HG02973 (cell line): ENCODE measurements around the gene MCU.

ENCODE experiments used
- ATAC-seq: cut with Tn5 transposase; IDR thresholded peaks from one replicate; pipeline ENCODE4 v1.9.1; 2021; ENCODE audit warnings: moderate library complexity; ENCODE audit not compliant: unreplicated experiment

Gene MCU

DNA sequence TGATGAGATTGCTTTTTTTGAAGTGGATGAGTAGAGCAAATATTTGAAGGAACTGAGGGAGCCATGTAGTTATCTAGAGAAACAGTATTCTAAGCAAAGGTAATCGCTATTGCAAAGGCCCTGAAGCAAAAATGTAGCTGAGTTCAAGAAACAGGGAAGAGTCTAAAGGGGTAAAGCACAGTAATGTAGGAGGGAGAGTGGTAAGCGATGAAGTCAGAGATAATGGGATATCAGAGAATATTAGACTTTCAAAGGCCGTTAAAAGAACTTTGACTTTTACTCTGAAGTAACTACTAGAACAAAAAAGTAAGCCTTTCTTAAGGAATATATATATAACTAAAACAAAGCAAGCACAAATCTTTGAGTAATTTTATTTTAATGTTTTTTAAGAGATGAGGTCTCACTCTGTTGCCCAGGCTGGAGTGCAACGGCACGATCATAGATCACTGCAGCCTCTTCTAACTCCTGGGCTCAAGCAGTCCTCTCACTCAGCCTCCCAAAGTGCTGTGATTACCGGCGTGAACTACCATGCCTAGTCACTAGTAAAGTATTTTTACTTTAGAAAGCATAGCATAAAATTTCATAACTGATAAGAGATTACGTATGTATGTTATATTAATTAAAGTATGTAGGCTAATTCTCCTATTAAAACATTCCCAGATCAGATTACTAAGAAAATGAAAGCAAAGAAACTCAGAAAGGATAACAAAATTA, 139.9 kb downstream of the MCU start:
- no peak for ATAC-seq

DNA sequence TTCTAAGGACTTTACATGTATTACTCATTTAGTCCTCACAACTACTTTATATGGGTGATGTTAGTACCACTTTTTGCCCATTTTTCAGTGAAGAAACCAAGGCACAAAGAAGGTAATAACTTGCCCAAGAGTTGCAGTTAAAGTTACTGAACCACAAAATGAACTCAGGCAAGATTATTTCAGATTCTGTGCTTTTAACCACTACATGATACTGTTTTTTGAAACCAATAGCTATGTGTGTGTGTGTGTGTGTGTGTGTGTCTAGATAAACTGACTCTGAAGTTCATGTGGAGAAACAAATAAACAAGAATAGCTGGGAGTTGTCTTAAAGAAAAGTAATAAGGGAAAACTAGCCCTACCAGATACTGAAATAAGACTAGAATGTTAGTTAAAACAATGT, 140.8 kb downstream of the MCU start:
- no peak for ATAC-seq

DNA sequence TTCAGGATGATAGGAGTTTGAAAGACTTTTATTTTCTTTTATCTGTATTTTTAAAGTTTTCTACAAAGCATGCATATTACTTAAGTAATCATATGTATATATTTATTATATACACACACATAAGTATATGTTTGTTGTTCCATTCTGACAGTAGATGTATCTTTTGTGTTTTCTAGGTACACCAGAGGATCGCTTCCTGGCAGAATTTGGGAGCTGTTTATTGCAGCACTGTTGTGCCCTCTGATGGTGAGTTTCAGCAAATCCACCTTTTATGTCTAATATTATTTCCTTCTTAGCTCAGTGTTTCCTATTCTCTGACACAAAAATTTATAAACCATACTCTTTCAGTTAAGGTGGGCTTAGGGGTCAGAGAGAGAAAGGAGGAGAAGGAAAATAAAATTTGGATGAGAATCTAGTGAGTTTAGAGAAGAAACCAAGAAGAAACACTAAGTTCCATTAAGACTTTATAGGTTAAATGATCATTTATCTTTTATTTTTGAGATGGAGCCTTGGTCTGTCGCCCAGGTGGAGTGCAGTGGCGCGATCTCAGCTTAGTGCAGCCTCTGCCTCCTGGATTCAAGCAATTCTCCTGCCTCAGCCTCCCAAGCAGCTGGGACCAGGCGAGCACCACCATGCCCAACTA, 142.4 kb downstream of the MCU start:
- ATAC-seq: no peak

DNA sequence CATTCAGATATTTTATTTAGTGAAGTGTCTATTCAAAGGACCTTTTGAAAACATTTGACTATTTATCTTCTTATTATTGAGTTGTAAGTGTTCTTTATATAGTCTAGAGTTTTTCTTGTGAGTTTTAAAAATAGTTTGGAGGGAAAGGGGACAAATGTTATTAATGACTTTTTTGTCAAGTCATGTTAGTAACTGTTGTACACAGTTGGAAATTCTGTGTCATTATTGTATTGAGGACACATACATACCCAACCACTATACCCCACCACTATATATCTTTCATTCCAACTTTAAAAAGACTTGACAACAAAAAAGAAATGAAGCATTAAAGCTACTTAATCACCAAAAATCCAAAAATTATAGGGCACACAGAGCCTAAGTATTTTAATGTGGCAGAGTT, 148.4 kb downstream of the MCU start:
- no peak for ATAC-seq

DNA sequence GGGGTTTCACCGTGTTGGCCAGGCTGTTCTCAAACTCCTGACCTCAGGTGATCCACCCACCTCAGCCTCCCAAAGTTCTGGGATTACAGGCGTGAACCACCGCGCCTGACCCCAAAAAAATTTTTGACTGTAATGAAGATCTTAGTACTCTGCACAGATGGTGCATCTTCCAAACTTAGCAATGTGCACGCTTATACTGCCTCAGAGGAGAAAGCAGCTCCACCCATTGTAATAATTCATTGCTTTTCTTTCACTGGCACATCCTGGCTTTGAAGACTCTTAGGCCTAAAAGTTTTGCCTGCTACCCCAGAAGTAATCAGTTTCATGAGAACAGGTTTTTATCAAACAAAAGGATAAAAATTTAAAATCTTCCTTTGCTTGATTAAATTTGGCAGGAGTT, 149.5 kb downstream of the MCU start:
- no peak for ATAC-seq

DNA sequence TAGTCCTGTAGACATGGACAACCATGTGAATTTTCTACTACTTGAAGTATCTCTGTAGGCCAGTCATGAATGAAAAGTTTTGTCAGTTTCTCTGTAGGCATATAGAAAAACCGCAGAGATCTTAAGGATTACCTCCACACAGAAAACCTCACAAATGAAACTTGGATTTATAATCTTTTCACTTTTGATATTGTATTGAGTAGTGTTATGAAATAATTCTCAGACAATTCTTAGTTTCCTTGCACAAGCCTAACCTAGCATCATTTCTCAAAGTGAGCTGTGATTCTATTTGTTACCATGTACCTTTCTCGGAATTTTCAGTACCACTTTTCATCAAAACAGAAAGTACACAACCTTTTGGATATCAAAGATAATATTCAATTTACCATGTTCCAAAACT, 150.2 kb downstream of the MCU start:
- ATAC-seq: no peak

DNA sequence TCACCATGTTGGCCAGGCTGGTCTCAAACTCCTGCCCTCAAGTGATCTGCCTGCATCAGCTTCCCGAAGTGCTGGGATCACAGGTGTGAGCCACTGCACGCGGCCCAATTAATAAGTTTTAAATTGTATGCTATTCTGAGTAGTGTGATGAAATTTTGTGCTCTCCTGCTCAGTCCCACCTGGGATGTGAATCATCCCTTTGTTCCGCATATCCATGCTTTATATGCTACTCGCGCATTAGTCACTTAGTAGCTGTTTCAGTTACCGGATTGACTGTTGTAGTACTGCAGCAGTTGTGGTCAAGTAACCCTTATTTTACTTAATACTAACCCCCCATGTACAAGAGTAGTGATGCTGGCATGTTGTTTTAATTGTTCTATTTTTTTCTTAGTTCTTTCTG, 154.3 kb downstream of the MCU start:
- ATAC-seq: no peak

DNA sequence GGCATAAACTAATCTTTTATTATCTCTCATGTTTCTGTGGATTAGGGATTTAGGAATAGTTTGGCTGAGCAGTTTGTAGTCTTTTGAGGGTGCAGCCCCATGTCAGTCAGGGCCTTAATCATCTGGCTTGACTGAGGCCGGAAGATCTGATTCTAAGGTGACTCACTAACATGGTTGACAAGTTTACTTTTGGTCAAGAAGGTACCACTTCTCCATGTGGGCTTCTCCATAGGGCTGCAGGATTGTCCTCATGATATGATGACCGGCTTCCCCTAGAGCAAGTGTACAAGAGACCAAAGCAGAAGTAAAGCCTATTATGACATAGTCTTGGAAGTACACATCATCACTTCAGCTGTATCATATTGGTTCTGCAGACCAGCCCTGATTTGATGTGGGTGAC, 155.7 kb downstream of the MCU start:
- ATAC-seq: no peak

DNA sequence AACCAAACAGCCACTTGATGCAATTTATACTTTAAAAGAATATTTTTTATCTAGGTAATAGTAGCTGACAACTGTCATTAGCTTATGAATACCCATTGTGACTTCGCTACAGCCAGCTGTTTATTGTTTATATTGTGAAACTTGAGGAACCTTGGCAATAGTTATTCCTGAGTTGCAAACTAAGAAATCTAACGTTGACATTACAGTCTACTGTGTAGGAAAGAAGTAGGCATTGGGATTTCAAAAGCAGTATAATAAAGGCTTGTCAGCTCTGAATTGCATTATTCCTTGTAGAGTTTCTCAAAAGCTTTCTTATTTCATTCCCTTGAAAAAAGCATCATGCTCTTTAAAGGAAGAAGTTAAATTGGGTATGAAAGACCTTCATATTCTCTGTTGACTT, 158.9 kb downstream of the MCU start:
- no peak for ATAC-seq

DNA sequence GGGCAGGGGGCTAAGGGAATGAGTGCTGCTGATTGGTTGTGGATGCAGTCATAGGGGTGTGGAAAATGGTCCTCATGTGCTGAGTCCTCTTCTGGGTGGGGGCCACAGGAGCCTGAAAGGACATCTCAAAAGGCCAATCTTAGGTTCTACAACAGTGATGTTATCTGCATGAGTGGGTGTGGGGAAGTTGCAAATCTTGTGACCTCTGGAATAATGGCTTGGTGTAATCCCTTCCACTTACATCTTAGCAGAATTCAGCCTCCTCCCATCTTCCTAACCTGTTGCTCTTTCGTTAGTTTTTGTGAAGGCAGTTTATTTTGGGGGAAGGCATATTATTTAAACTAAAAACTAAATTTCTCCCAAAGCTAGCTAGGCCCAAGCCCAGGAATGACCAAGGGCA, 159.6 kb downstream of the MCU start:
- no peak for ATAC-seq

DNA sequence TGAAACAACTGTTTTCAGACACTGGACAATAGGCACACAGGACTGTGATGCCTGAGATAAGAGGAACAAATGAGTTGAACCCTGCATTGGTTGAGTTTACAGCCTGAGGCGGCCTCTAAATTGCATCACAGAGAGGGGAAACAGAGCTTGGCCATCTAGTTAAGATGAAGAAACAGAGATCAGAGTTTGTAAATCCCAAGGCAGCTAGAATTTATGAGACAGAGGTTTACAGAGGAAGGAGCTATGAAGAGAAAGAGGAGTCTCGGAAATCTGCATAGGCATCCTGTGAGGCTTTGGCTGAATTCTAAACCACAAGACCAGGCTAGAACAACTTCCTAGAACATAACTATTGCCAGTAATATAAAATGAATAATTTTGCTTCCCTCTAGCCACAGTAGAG, 160.6 kb downstream of the MCU start:
- no peak for ATAC-seq

DNA sequence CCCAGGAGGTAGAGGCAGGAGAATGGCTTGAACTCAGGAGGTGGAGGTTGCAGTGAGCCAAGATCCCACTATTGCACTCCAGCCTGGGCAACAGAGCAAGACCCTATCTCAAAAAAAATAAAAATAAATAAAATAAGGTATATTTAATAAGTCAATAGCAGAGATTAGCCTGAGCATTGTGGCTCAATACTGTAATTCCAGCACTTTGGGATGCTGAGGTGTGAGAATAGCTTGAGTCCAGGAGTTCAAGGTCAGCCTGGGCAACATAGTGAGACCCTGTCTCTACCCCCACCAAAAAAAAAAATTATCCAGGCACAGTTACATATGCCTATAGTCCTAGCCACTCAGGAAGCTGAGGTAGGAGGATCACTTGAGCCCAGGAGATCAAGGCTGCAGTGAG, 163.2 kb downstream of the MCU start:
- no peak for ATAC-seq

DNA sequence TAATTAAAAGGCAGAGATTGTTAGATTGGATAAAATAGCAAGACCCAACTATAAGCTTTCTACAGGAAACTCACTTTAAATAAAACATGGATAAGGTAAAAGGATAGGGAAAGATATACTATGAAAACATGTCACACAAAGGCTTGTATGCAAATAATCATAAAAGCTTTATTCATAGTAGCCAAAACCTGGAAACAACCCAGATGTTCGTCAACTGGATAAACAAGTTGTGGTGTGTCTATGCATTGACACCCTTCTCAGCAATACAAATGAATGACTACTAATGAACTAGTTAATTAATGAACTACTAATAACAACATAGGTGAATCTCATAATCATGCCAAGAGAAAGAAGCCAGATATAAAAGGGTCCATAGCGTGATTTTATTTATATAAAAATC, 163.8 kb downstream of the MCU start:
- no peak for ATAC-seq

DNA sequence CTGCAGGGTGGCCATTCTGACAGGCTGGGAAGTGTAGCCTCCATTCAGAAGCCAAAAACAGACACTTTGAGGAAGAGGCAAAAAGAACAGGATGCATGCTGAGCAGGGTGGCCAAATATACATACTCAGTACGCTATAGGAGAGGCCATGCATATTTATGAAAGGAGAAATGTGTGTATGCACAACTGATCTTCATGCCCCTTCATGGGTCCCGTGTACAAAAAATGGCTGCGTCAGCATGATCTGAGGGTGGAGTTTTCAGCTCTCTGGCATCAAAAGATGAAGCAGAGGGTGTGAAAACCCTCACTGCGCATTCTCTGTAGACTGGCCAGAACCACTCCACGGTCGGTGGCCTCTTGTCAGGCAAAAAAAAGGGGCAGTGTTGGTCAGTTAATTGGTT, 166.1 kb downstream of the MCU start:
- no peak for ATAC-seq

DNA sequence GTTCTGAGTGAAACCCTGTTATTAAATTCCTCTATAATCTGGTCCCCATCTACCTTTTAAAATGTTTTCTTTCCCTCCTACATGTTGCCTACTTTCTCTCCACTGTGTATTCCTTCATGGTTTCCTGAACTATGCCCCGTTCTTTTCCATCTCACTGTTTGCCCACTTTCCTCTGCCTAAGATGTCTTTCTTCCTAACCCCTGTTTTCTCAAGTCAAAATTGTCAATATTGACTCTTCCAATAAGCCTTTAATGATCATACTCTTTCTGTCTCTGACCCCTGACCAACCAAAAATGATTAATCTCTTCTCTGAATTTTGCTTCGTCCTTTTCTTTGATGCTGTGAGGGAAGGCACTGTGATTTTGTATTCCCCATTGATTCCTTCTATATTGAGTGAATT, 171.0 kb downstream of the MCU start:
- no peak for ATAC-seq

DNA sequence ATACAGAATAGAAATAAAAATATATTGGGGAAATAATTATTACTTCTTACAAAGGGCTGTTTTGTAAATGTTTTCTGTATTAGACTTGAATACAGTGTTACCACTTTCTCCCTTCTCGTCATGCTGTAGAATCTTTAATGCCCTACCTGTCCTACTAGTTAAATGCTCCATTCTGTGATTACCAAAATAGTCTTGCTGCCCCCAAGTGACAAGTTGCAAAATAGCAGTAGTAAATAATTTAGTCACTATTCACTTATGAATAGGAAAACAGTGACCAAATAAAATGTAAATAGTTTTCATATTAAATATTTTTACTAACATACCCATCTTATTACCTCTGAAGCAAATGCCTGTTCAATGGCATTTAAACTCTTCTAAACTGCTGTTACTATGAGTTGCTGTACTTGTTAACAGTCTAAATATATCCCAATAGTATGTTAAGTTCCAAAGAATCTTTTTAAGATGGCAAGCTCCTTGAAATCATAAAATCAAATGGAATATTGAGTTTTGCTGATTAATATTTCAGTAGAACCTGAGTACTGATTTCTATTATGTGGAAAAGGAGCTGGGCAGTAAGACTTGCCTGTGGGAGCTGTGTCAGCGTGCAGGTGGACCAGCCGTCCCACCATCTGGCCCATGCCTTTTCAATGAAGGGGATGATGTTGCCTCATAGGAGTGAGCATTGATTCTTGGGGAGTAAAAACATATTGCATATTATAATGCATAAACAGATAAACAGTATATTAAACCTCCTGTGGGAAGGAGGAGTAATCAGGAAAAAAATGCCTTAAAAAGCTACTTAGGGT, 183.5 kb downstream of the MCU start:
- no peak for ATAC-seq

DNA sequence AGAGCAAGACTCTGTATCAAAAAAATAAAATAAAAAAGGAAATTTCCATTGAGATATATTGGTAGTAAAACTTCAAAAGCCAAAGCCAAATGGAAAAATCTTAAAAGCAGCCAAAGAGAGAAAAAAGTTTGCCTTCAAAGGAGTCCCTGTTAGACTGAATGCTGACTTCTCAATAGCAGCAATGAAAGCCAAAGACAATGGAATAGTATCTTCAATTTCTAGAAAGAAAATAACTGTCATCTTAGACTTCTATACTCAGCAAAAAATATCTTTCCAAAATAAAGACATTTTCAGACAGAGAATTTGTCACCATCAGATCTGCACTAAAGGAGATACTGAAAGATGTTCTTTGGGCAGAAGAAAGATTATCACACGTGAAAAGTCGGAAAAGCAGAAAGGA, 187.3 kb downstream of the MCU start:
- ATAC-seq: no peak

DNA sequence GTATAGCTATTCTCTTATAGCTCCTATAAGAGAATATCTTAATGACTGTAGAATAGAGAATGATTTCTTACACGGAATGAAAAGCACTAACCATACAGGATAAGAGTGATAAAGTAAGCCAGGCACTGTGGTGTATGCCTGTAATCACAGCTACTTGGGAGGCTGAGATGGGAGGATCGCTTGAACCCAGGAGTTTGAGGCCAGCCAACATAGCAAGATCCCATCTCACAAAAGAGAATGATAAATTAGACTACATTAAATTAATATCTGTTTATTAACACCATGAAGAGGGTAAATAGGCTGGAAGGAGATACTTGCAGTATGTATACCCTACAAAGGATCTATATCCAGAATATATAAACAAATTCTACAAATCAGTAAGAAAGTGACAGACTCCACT, 189.3 kb downstream of the MCU start:
- no peak for ATAC-seq

DNA sequence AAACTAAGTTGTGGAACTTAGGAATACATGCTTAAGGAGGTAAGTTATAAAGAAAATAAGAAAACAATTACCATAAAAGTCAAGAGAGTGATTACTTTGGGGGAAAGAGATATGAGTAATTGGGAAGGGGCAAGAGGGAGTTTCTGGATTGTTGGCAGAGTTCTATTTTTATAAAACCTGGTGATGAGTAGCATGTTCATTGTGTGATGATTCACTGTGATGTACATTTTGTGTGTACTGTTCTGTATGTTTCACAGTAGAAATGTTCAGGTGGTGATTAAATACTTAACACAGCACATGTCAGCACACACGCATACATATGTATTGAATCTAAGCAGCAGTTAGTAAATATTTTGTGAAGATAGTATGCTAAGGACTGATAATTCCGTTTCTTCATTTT, 191.9 kb downstream of the MCU start:
- no peak for ATAC-seq

DNA sequence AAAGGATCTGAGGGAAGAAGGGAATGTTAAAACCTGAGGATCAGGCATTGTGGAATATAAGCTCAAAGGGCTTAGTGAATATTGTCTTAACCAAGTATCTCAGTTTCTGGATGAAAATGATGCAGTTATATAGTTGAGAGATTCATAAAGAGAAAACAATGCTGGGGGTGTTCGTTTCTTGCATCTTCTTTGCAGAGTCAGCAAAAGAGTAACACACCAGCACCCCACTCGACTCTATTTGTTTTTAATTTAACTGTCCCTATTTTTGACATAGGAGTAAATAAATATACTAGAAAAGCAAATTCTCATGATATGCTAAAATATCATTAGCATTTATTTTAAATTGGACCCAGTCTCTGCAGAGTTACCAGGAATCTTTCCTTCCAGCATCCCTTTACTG, 194.0 kb downstream of the MCU start:
- no peak for ATAC-seq

DNA sequence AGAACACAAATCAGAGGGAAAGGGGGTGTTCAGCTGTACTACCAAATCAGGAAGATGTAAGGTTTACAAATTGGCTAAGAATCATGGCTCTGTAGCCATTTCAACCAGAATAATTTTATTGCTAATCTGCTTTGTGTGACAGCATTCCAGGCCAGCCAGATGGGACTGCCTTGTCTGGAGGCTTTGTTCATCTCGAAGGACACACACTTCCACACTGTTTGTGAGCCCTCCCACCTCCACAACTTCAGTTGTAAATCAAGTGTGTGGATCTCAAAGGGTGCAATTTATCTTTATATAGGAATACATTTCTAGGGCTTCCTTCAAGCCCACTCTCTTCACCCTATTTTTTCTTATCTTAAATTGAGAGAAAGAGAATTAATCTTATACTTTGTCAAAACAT, 194.7 kb downstream of the MCU start:
- ATAC-seq: no peak

DNA sequence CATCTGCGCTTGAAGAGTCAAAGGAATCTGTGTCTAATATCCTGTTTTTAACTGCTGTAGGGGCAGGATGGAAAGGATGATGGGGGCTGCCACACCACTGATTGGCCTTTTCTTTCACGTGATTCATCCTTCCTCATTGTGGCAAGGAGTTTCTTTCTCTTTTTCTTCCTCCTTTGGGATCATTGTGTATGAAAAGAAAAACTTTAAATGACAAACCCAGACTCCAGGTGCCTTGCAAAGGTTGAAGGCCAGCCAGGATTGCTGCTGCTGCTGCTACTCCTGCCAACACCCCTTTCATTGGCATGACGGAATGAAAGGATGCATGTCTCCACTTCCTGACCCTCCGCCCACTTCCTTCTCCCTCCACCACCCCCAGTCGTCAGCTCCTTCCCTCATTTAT, 195.1 kb downstream of the MCU start:
- ATAC-seq: no peak
